GM21529 (cell line): Measurements from ENCODE around the gene CDK5.
A peak's percentile ranks its signal among the peaks of the same experiment; 100 is the strongest.

Experiments used
- ATAC-seq: cut with Tn5 transposase; IDR thresholded peaks from one replicate; pipeline ENCODE4 v1.9.1; 2021; ENCODE audit not compliant: unreplicated experiment

The CDK5 gene

GRCh38 chr7:151074817-151075661, 17.3 kb upstream of the CDK5 start:
- no peak for ATAC-seq

DNA sequence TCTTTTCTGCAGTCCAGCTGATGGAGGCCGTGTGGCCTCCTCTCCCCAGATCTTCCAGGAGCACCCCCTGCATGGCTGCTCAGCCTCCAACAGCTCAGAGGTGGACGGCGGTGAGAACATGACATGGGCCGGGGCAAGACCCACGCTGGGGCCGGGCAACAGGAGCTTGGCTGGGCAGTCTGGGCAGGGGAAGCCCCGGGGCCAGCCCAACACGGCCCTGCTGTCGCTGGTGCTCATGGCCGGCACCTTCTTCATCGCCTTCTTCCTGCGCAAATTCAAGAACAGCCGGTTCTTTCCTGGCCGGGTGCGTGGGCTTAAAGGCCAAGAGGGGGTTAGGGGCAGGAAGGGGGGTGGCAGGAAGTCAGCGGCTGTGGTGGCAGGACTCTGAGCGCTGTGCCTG, 16.3 kb upstream of the CDK5 start:
- ATAC-seq, result no peak

- no peak for ATAC-seq
Measured at GRCh38 chr7:151071032-151071866, 13.6 kb upstream of the CDK5 start.

DNA sequence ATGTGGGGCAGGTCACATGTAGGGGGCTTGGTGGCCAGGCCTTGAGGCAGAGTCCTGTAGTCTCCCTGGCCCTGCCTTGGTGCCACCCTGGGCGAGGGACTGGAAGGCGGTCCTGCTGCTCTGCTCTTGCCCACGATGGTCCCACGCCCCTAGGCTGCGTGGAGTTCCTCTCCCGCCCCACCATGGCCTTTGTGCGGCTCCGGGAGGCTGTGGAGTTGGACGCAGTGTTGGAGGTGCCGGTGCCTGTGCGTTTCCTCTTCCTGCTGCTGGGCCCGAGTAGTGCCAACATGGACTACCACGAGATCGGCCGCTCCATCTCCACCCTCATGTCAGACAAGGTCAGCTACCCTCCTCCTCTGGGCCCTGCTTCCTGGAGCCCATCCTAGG, 12.9 kb upstream of the CDK5 start:
- ATAC-seq, result no peak

DNA sequence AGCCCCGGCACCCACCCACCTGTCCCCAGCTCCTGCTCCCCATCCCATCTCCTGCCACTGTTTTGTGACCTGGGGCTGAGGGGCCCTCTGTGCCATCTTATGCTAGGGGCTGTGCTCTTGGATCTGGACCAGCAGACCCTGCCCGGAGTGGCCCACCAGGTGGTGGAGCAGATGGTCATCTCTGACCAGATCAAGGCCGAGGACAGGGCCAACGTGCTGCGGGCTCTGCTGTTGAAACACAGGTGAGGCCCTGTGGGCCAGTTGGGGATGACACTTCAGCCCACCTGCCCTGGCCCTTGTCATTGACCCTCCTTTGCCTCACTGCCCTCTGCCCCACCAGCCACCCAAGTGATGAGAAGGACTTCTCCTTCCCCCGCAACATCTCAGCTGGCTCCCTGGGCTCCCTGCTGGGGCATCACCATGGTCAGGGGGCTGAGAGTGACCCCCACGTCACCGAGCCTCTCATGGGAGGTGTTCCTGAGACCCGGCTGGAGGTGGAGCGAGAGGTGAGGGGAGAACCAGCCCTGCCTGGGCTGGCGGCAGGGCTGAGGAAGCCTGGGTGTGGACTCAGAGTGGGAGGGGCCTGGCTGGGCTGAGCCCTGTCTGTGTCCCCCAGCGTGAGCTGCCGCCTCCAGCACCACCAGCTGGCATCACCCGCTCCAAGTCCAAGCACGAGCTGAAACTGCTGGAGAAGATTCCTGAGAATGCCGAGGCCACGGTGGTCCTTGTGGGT, 12.3 kb upstream of the CDK5 start:
- no peak for ATAC-seq

- ATAC-seq, result no peak
Measured at GRCh38 chr7:151068069-151068773, 10.5 kb upstream of the CDK5 start.

- no peak for ATAC-seq
Measured at GRCh38 chr7:151066273-151066974, 8.7 kb upstream of the CDK5 start.

GRCh38 chr7:151065516-151065915, 7.8 kb upstream of the CDK5 start:
- no peak for ATAC-seq

DNA sequence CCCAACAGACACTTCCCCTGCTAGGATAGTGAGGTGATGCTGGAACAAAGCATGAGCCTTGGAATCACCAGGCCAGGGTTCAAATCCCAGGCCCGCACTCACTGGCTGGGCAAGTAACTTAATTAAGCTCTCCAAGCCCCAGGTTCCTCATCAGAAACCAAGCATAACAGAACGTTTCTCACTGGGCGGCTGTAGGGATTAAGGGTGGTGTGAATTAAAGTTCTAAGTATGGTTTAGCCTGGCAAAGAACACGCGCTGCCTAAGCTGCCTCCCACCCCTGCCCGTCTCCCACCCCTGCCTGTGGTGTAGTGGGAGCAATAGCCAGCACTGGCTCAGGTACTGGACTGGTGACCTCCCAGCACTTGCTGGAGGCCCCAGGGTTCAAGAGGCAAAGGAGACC, 7.3 kb upstream of the CDK5 start:
- ATAC-seq, result no peak

DNA sequence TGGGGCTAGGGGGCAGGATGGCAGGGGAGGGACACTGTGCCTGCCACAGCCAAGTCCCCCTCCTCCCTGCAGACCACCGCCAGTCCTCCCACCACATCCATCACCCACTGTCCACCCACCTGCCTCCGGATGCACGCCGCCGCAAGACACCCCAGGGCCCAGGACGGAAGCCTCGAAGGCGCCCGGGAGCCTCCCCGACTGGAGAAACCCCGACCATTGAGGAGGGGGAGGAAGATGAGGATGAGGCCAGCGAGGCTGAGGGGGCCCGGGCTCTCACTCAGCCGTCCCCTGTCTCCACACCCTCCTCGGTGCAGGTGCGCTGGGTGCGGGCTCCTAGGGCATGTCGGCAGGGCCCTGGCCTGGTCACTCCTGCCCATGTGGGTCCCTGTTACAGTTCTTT, 6.8 kb upstream of the CDK5 start:
- ATAC-seq, result no peak

DNA sequence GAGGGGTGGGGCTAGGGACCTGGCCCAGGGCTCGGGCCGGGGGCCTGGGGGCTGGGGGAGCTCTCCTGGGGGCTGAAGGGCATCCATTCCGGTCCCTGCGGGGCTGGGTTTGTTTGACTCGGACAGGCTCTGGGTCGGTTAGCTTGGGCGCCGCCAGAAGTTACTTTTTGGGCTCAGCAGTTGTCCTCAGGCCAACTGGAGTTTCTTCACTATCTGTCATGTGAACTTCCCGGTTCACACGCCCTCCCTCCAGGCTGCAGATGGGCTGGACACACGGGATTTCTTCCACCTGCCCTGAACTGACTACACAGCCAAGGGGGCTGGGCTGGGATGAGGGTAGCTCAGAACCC, 5.5 kb upstream of the CDK5 start:
- ATAC-seq, result no peak

GRCh38 chr7:151062399-151063211, 4.9 kb upstream of the CDK5 start:
- no peak for ATAC-seq

DNA sequence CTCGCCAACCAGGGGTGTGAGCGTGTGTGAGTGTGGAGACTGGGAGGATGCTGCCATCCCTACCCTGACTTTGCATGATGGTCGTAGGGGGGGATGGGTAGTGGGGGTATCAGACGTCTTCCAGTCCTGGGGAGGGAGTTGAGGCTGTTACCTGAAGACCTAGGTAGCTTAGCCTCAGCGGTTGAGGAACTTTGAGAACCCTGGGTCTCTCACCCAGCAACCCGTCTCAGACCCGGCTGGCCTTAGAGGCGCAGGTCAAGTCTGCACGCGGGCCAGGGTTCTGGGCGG, 4.4 kb upstream of the CDK5 start:
- ATAC-seq, result no peak

- ATAC-seq, result no peak
Measured at GRCh38 chr7:151061213-151062110, 3.8 kb upstream of the CDK5 start.

DNA sequence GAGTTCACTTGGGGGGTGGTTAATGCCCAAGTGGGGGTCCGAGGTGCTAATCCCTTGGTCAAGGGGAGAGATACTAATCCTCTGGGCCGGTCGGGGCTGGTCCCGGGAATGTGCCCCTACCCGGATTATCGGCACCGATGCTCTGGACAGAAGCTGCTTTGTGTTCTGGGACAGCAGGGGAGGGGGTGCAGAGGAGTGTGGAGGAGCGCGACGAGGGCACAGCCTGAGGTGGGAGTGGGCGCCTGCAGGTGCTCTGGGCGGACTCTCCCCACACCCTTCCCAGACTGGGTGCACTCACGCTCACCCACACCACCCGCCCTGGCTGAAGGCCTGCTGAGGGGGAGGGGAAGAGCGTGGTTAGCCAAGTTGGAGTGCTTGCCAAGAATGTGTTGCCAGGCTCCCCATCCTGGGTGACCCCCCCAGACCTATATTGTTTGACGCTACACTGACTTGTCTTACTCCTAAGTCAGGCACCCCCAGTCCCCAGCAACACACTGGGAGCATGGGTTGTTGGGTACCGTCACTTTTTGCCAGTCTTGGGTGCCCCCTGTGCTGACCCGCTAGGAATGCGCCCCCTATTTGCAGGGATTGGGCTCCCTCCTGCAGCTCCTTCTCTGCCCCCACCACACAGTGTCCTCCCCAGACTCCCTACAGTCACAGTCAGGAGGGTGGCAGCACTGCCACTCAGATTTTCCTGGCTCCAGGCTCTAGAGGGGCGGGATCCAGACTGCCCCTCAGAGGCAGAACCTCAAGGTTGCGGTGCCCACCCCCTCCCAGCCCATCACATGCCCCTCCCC, 2.9 kb upstream of the CDK5 start:
- ATAC-seq, result no peak

DNA sequence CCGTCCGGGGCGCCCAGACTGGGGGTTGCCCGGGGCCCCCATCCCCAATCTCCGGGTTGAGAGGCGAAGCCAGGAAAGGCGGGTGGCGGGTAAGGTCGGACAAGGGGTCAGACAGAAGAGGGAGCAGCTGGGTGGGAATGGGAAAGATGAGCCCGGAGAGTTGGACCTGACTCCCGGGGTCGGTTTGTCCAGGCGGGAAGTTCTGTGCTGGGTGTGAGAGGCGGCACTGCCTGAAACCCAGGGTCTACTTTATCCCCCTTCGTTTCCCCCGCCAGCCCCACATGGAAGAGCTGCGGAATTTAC, 2.4 kb upstream of the CDK5 start:
- ATAC-seq, result no peak

DNA sequence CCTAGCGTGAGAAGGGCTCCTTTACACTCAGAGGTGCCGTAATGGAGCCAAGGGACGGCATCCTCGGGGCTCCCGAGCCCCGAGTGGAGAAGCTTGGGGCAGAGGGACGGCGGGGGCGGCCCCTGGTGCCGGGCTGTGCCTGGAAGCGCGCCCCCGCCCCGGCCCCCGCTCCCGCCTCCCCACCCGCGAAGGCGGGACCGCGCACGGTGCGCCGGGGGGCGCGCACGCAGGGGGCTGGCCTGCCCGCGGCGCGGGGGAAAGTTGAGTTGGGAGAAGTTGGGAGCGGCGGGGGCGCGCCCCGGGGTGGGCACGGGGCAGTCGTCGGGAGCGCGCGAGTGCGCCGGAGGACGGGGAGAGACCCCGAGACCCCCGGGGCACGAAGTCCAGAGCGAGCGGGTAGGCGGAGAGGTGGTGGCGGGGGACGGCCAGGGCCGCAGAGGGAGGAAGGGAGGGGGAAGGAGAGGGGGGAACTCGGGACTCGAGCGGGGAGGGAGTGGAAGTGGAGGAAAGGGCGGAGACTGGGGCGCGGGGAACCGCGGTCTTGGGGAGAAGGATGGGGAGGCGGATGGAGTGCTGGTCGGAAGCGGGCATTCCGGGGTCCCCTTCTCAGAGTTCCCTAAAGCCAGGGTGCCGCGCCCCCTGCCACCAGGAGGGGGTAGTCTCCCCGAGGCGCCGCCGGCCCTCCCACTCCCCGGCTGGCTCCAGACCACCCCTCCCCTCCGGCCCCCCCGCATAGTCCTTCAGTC, 1.8 kb upstream of the CDK5 start, which contains the start of gene SLC4A2:
TSS of gene SLC4A2 (plus strand) at position 223 of the 746 bp plus-strand sequence. CDS start 2,399 bp downstream, outside the sequence.
- ATAC-seq, result peak; percentile 29
